H54 (cell line): ENCODE results near the gene S100A7A.

ENCODE experiments used
- DNase-seq: peaks from one replicate; pipeline ENCODE4 v3.0.0; 2011; ENCODE audit warnings: low spot score, mixed read lengths; ENCODE audit not compliant: insufficient read length
- FAIRE-seq: peaks from 3 replicates; lab custom pipeline; 2011; peaks lifted over from hg19 to GRCh38; lab: Jason Lieb, UNC
- POLR2A ChIP-seq: IDR thresholded peaks from 2 replicates; pipeline ENCODE4 v1.6.1; 2011; ENCODE audit warnings: low read depth, mild to moderate bottlenecking, low read length

The S100A7A gene

GRCh38 chr1:153422450-153423068, 6.2 kb downstream of the S100A7A start:
- TF ChIP-seq POLR2A = no peak
- DNase-seq (peak; percentile 22), FAIRE-seq (no peak)

GRCh38 chr1:153426809-153427208, 10.5 kb downstream of the S100A7A start:
- no peak for DNase-seq
- FAIRE-seq = no peak
- TF ChIP-seq POLR2A = no peak

- no peak for TF ChIP-seq POLR2A
- DNase-seq = no peak
- no peak for FAIRE-seq
Measured at GRCh38 chr1:153428073-153428638, 11.8 kb downstream of the S100A7A start.

GRCh38 chr1:153428791-153429190, 12.5 kb downstream of the S100A7A start:
- DNase-seq (no peak), FAIRE-seq (no peak)
- TF ChIP-seq POLR2A = no peak

GRCh38 chr1:153429266-153430165, 13.2 kb downstream of the S100A7A start:
- TF ChIP-seq POLR2A = no peak
- DNase-seq = no peak

GRCh38 chr1:153430166-153430553, 13.8 kb downstream of the S100A7A start:
- no peak for TF ChIP-seq POLR2A
- no peak for DNase-seq
- FAIRE-seq = no peak

More at GRCh38 chr1:153429266-153430165, 13.2 kb downstream of the S100A7A start:
- no peak for FAIRE-seq

- no peak for TF ChIP-seq POLR2A
- no peak for FAIRE-seq
- DNase-seq = no peak
Measured at GRCh38 chr1:153430561-153430960, 14.2 kb downstream of the S100A7A start.

GRCh38 chr1:153431002-153431401, 14.7 kb downstream of the S100A7A start:
- DNase-seq (no peak), FAIRE-seq (no peak)
- no peak for TF ChIP-seq POLR2A

GRCh38 chr1:153431427-153431826, 15.1 kb downstream of the S100A7A start:
- TF ChIP-seq POLR2A = no peak
- FAIRE-seq (no peak), DNase-seq (no peak)

GRCh38 chr1:153431928-153432327, 15.6 kb downstream of the S100A7A start:
- TF ChIP-seq POLR2A = no peak
- no peak for FAIRE-seq
- no peak for DNase-seq

GRCh38 chr1:153432874-153433681, 16.8 kb downstream of the S100A7A start:
- FAIRE-seq (no peak), DNase-seq (no peak)
- no peak for TF ChIP-seq POLR2A

GRCh38 chr1:153434746-153435455, 18.6 kb downstream of the S100A7A start:
- DNase-seq (no peak), FAIRE-seq (no peak)

GRCh38 chr1:153437236-153437635, 20.9 kb downstream of the S100A7A start:
- DNase-seq = no peak
- no peak for TF ChIP-seq POLR2A
- no peak for FAIRE-seq

More at GRCh38 chr1:153434746-153435455, 18.6 kb downstream of the S100A7A start:
- no peak for TF ChIP-seq POLR2A
